Hepatocyte (in vitro differentiated cells): Measurements from ENCODE around the gene DCDC2B. TPM values are rescaled to one million over a fixed set of nuclear protein-coding genes. Genes with fewer than 3 reads are reported as not detected.
A peak's percentile ranks its signal among the peaks of the same experiment; 100 is the strongest.

Experiments
- DNase-seq: peaks from one replicate; pipeline ENCODE4 v3.0.0-alpha.2; 2016; ENCODE audit warnings: low spot score
- H2AFZ ChIP-seq: fragments of 200-600 bp; sonication (generic); 2 replicates; pipeline ENCODE4 v1.6.0; 2016; ENCODE audit warnings: antibody characterized with exemption, mild to moderate bottlenecking
- H3K27ac ChIP-seq: fragments of 200-600 bp; sonication (generic); 2 replicates; pipeline ENCODE4 v1.5.1; 2016; ENCODE audit warnings: mild to moderate bottlenecking
- H3K27me3 ChIP-seq: fragments of 200-600 bp; sonication (generic); 2 replicates; pipeline ENCODE4 v1.6.1; 2016
- H3K36me3 ChIP-seq: fragments of 200-600 bp; sonication (generic); replicated peaks from 2 replicates; pipeline ENCODE4 v1.5.1; 2016; ENCODE audit warnings: low read depth; ENCODE audit not compliant: insufficient read depth
- H3K4me1 ChIP-seq: fragments of 200-600 bp; sonication (generic); 2 replicates; pipeline ENCODE4 v1.5.1; 2016; ENCODE audit warnings: mild to moderate bottlenecking, moderate library complexity; ENCODE audit not compliant: insufficient read depth
- H3K4me2 ChIP-seq: fragments of 200-600 bp; sonication (generic); 2 replicates; pipeline ENCODE4 v1.6.0; 2016
- H3K4me3 ChIP-seq: fragments of 200-600 bp; sonication (generic); 2 replicates; pipeline ENCODE4 v1.5.1; 2016; ENCODE audit warnings: mild to moderate bottlenecking
- H3K79me2 ChIP-seq: fragments of 200-600 bp; sonication (generic); 2 replicates; pipeline ENCODE4 v1.6.0; 2017; ENCODE audit warnings: mild to moderate bottlenecking
- H3K9me2 ChIP-seq: fragments of 200-600 bp; sonication (generic); replicated peaks from 2 replicates; pipeline ENCODE4 v1.6.0; 2017; ENCODE audit warnings: mild to moderate bottlenecking; ENCODE audit not compliant: insufficient read depth
- H3K9me3 ChIP-seq: fragments of 200-600 bp; sonication (generic); 2 replicates; pipeline ENCODE4 v1.5.1; 2016; ENCODE audit warnings: low read depth, mild to moderate bottlenecking
- H4K20me1 ChIP-seq: fragments of 200-600 bp; sonication (generic); 2 replicates; pipeline ENCODE4 v1.6.0; 2016; ENCODE audit warnings: mild to moderate bottlenecking; ENCODE audit not compliant: insufficient read depth, poor library complexity, severe bottlenecking
- EZH2 ChIP-seq: fragments of 200-600 bp; sonication (generic); IDR thresholded peaks from 2 replicates; pipeline ENCODE4 v1.6.1; 2016; ENCODE audit warnings: antibody characterized with exemption, mild to moderate bottlenecking, borderline replicate concordance
- EZH2phosphoT487 ChIP-seq: fragments of 200-600 bp; sonication (generic); IDR thresholded peaks from one replicate; pipeline ENCODE4 v1.6.1; 2018; ENCODE audit warnings: antibody characterized with exemption, mild to moderate bottlenecking, low read depth, moderate library complexity; ENCODE audit not compliant: unreplicated experiment, severe bottlenecking
- WGBS: methylation state at CpG from one replicate; pipeline ENCODE4 v1.1.6; 2016; ENCODE audit warnings: low lambda C conversion rate; ENCODE audit errors: missing lambda C conversion rate; 5-methylcytosine and 5-hydroxymethylcytosine counted together
- polyA plus RNA-seq: library from polyadenylated mRNA; unstranded; fragments of >200 nt; fragmentation: Nextera tagmentation; extraction: Ambion mirVana; gene quantifications from 2 replicates; pipeline ENCODE4 v1.2.1, GENCODE V29; 2016
- total RNA-seq: library from RNA; depleted of rRNA; stranded (reverse); fragments of >200 nt; gene quantifications from 2 replicates; pipeline ENCODE4 v1.2.3, GENCODE V29; 2014
- TF ChIP-seq, protein P1 (sequence below): fragments of 200-600 bp; sonication (generic); IDR thresholded peaks from 2 replicates; pipeline ENCODE4 v1.5.1; 2016; ENCODE audit warnings: antibody characterized with exemption, mild to moderate bottlenecking; ENCODE audit not compliant: poor library complexity

The DCDC2B gene
- total and polyA plus RNA-seq, 2 experiments from 2014 or later = 0.17 TPM; not detected in 1

DNA sequence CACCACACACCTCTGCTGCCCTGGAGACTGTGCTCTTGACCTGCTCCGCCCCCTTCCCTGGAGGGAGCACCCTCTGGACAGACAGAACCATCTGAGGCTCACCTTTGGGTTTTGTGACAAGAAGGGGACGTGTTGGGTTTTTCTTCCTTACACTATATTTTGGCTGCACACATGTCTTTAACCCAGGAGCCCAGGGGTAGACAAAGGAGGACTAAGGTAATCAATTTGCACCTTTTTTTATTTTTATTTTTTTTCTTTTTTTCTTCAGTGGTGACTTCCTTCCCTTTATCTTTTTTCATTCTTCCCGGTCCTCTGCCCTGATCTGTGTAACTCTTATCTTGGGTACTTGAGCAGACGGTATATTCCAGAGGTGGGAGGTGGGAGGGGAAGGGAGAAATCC is 37.9 kb upstream of the DCDC2B start:
- WGBS = 81% methylated on average over 4 of the region's 4 CpGs
- Histone ChIP-seq H3K9me2 (no peaks in the 10 kb centered on the region), H3K36me3 (no peaks in the 10 kb centered on the region), H2AFZ (no peak overlapping the region), H3K4me1 (no peaks in the 10 kb centered on the region), H3K27ac (no peak overlapping the region), H3K4me2 (no peak overlapping the region), H3K27me3 (no peaks in the 10 kb centered on the region), H4K20me1 (no peaks in the 10 kb centered on the region), H3K79me2 (no peaks in the 10 kb centered on the region), H3K4me3 (no peak overlapping the region), H3K9me3 (no peaks in the 10 kb centered on the region)
- TF ChIP-seq EZH2 = no peak
- TF ChIP-seq EZH2phosphoT487 = no peak
- TF ChIP-seq, protein P1, sequence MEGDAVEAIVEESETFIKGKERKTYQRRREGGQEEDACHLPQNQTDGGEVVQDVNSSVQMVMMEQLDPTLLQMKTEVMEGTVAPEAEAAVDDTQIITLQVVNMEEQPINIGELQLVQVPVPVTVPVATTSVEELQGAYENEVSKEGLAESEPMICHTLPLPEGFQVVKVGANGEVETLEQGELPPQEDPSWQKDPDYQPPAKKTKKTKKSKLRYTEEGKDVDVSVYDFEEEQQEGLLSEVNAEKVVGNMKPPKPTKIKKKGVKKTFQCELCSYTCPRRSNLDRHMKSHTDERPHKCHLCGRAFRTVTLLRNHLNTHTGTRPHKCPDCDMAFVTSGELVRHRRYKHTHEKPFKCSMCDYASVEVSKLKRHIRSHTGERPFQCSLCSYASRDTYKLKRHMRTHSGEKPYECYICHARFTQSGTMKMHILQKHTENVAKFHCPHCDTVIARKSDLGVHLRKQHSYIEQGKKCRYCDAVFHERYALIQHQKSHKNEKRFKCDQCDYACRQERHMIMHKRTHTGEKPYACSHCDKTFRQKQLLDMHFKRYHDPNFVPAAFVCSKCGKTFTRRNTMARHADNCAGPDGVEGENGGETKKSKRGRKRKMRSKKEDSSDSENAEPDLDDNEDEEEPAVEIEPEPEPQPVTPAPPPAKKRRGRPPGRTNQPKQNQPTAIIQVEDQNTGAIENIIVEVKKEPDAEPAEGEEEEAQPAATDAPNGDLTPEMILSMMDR = no peak
- DNase-seq = no peak

DNA sequence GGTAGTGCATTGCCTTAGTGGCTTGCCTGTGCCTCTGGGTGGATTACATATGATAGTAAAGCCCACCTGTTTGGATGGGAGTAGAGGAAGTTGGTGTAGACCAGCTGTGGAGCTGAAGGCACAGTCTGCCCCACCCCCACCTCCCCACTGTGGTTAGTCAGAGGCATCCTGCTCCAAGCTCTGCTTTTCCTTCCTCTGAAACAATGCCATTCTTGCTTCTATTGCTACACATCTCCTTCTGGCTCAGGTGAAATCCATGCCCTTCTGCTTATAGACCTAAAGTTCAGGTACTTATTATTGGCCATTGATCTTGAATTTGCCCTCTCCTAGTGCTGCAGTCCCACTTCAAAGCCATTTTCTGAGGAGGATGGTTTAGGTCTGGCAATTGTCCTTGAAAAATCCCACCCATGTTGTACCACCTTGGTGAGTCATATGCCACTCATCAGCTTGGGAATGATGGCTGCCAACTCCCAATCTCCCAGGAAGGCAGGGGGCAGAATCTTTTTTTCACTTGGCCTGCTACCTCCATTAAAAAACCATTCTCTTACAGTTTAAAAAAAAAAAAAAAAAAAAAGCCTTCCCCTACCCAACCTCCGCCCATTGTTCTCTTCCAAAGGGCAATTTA is 36.2 kb upstream of the DCDC2B start:
- H4K20me1 ChIP-seq = no peaks in the 10 kb centered on the region
- no peaks in the 10 kb centered on the region for H3K27me3 ChIP-seq
- H3K9me2 ChIP-seq = no peaks in the 10 kb centered on the region
- no peaks in the 10 kb centered on the region for H3K4me1 ChIP-seq
- DNase-seq = no peak
- H3K36me3 ChIP-seq = no peaks in the 10 kb centered on the region
- WGBS = 100% methylated on average over 1 of the region's 1 CpG
- no peaks in the 10 kb centered on the region for H3K79me2 ChIP-seq
- H2AFZ ChIP-seq = no peak overlapping the region
- TF ChIP-seq, protein P1 = no peak
- no peak for TF ChIP-seq EZH2
- no peak overlapping the region for H3K4me2 ChIP-seq
- no peak overlapping the region for H3K4me3 ChIP-seq
- H3K27ac ChIP-seq = no peak overlapping the region
- no peaks in the 10 kb centered on the region for H3K9me3 ChIP-seq

DNA sequence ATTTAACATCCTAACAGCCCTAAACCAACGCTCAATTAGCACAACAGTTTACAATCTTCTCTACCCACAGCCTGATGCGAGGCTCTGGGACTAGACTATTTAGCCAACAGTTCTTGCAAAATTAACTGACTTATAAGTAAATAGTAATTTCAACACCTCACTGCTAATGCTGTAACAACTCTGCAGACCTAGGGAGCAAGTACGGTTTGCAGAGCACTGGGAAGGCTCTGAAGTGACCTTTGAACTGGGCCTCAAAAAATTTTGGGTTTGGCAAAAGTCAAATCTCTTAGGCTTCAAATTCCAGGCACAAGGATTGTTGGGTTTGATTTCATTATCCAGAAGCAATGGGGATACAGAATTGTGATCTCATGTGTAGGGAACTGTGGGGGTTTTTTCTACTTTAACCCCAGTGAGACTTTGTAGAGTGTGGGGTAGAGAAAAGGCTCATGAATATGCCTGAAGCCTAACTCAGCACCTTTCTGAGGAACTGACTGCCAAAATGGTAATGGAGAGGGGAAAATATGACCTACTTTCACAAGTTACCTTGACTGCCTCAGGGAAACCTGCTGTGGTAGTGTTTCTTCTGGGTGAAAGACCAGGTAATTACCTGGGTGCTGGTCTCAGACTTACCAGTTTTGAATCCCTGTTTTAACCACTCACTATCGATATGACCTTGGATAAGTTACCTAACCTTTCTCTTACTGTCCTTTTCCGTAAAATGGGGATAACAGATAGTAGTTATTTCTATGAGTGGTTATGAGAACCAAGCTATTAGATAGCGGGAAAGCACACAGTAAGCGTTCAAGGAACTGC is 30.3 kb upstream of the DCDC2B start:
- peak; percentile 28 for DNase-seq
- 75% methylated on average over 7 of the region's 7 CpGs for WGBS
- H3K27me3 ChIP-seq = no peaks in the 10 kb centered on the region
- H3K9me2 ChIP-seq = no peaks in the 10 kb centered on the region
- H3K4me2 ChIP-seq = peak overlapping the region; percentile 98
- H3K79me2 ChIP-seq = peaks cover 35% of the 10 kb centered on the region
- H3K36me3 ChIP-seq = peaks cover 8% of the 10 kb centered on the region
- no peaks in the 10 kb centered on the region for H3K9me3 ChIP-seq
- peaks cover 25% of the 10 kb centered on the region for H3K4me1 ChIP-seq
- no peak overlapping the region for H3K4me3 ChIP-seq
- H2AFZ ChIP-seq = peak overlapping the region; percentile 69
- H3K27ac ChIP-seq = peak overlapping the region; percentile 100
- no peak for TF ChIP-seq EZH2
- TF ChIP-seq, protein P1 = no peak
- no peak for TF ChIP-seq EZH2phosphoT487
- peaks cover 21% of the 10 kb centered on the region for H4K20me1 ChIP-seq
